GM12801 (cell line): ENCODE results near the gene CD82.

Source experiments
- CTCF ChIP-seq: IDR thresholded peaks from one replicate; pipeline ENCODE4 v1.5.1; 2011; ENCODE audit warnings: control low read depth; ENCODE audit not compliant: insufficient read length; ENCODE audit errors: extremely low read depth

CD82 gene

GRCh38 chr11:44657836-44658505 is 92.5 kb downstream of the CD82 start:
- no peak for TF ChIP-seq CTCF

GRCh38 chr11:44658506-44658850 is 93.0 kb downstream of the CD82 start:
- no peak for TF ChIP-seq CTCF

- TF ChIP-seq CTCF = no peak
Observed at GRCh38 chr11:44659641-44660040, 94.2 kb downstream of the CD82 start.

GRCh38 chr11:44661311-44661717 is 95.9 kb downstream of the CD82 start:
- no peak for TF ChIP-seq CTCF
